Loucy (cell line): ENCODE data around the gene TENM4.

Source experiments
- CTCF ChIP-seq: fragments of 200-600 bp; sonication (generic); conservative IDR thresholded peaks from 2 replicates; pipeline ENCODE4 v1.5.1; 2014; ENCODE audit warnings: mild to moderate bottlenecking, antibody characterized with exemption, low read length
- EZH2phosphoT487 ChIP-seq: fragments of 200-600 bp; IDR thresholded peaks from 2 replicates; pipeline ENCODE4 v1.6.1; 2018; ENCODE audit warnings: antibody characterized with exemption, mild to moderate bottlenecking, moderate library complexity, borderline replicate concordance

GRCh38 chr11:79242616-79243015 lies 198.2 kb downstream of the TENM4 start:
- TF ChIP-seq CTCF (no peak), EZH2phosphoT487 (no peak)
